RKO (cell line): ENCODE results near the gene LPCAT1.
"Not testable (repeated sequence)": the region's sequence is repeated elsewhere in the genome, so short reads cannot be mapped to it uniquely, and the experiment has no call there.

Experiments
- DNase-seq: peaks from one replicate; pipeline ENCODE4 v3.0.0-alpha.2; 2016; ENCODE audit warnings: low spot score

The LPCAT1 gene

DNA sequence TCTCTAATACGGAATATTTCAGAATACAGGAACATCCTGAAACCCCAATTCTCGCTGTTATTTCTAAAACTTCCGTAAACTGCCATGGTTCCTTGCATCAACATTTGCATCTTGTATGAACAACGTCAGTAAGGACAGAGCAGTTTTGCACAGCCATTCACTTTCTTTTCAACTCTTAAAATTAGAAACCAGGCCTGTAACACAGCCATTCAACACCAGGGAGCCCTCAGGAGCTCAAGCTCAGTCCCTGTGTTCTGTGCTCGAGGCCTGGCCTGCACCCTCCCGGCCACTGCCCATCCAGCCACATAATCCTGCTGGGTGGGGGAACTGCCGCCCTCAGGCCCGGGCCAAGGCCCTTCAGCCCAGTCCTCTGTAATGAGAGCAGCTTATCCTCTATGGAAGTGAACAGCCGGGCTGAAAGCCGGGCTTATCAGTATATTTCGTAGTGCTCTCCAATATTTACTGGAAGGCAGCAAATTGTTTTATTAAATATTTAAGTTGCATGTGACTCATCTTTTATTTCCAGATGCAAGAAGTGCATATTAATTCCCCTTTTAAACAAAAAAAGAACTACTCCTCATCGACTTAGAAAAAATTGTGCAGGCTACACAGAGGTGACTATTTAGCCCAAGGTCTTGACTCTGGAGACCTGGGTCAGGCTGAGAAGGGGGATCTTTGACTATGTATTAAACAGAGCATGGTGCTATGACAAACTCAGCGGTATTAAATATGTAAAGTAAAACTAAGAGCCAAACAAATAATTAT is 45.3 kb downstream of the LPCAT1 start:
- no peak for DNase-seq

DNA sequence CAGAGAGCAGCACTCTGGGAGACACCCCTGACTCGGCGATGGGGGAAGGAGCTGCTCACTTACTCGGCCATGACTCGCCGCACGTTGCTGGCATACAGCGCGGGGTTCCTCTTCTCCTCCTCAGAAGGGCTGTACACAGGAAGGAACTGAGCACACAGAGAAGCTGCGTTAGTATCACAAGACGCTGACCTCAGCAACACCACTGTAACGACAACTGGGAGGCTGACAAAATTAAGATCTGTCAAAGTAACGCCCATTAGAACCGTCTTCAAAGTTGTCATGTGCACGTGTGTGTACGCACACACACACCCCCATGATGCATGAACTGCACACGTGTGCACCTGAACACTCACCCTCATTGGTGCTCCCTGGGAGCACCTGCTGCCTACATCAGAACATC is 46.4 kb downstream of the LPCAT1 start:
- no peak for DNase-seq

- no peak for DNase-seq
Observed at GRCh38 chr5:1476967-1477310, 46.8 kb downstream of the LPCAT1 start.

DNA sequence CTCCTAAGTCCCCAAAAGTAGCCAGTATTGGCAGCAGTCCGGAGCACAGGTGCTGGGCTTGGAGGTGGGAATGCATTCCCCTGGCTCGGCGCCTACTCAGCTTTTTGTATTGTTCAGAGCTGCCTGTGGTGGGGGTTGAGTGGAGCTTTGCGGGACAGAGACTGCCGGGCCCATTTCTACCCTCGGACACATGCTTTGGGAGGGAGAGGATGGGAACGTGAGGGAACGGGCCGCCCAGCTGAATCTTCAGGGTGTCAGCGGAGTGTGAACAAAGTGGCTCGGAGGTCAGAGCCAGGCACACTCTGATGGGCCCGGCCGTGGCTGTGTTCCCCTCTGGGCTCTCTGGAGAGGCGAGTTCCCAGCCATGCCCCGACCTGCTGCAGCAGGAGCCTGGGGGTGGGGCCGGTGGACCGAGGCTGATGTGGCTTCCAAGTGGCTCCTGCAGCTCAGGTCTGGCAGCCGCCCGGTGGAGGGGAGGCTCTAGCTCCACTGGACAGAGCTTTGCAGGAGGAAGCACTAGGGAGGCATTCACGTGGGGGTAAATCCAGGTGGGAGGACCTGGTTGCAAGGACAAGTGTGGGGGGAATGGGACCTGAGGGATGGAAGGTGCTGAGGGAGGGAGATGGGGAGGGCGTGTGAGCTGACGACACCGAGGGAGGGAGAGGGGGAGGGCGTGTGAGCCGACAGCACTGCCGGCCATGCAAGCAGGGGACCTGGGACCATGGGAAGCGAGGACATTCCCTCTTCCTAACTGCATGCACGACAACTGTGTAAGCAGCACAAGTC is 47.4 kb downstream of the LPCAT1 start:
- no peak for DNase-seq

- not testable (repeated sequence) for DNase-seq
Observed at GRCh38 chr5:1475544-1475900, 48.2 kb downstream of the LPCAT1 start.

DNA sequence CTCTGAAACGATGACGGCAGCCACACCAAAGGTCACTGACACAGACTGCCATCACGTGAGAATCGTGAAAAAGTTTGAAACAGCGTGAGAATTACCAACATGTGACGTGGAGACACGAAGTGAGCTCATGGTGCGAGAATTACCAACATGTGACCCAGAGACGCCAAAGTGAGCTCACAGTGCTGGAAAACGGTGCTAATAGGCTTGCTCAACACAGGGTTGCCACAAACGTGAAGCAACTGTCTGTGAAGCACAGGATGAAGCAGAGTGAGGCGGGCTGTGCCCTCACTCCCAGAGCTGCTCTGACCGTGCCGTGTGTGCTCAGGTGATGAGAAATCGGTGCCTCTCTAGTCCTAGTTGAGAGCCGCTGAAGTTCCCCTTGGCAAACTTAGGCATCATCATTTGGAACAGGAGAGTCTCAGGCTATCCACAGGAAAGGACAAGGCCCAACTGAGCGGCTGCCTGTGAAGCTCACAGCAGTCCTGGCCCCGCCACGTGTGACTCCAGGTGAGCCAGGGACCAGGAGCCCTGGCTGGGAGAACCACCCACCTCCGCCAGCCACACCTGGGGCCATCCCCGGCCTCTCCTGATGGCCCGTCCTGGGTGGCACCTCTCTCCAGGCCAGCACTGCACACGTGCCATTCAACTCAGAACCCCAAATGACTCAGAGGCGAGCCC is 48.8 kb downstream of the LPCAT1 start:
- no peak for DNase-seq

DNA sequence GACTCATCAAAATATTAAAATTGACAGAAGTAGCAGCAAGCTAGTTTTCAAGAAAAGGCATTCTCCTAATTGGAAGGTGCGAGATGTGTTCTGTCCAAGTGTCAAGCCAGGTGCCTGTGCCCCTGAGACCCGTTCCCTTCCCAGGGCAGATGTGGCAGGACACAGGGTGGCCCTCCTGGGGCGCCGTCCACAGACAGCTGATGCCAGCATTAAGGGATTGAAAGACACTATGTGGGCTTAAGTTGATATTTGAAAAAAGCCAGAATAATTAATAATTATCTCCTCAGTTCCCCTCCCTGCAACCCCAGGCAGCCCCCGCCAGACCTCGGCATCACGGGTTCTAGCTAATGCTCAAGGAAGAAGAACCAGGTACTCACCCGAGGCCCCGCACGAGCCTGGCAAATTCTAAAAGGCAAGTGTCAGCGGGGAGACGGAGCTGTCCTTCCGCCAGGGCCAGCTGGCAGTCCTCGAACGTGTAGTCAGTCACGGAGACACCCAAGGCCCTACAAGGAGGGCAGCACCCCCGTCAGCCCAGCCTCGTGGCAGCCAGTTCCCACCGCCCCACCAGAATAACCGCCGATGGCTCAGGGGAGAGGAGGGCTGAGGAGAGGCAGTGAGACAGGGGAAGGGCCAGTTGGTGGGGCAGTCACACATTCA is 49.4 kb downstream of the LPCAT1 start:
- no peak for DNase-seq

DNA sequence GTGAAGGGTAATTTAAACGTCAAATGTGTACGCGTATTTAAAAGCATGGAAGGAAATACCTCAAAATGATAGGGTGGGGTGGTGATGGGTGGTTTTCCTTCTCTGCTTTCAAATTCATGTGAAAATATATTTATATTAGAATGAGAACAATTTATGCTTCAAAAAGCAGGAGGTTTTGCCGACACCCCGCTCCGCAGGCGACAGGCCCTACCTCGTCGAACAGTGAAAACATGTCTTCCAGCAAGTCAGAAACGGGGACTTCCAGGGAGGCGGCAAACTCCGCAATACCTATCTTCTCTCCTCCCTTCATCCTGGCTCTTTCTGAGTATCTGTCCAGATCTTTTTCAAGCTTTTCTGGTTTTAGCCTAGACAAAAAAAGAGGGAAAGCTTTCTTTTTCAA is 50.0 kb downstream of the LPCAT1 start:
- DNase-seq, result no peak

- DNase-seq, result no peak
Observed at GRCh38 chr5:1472964-1473628, 50.7 kb downstream of the LPCAT1 start.

GRCh38 chr5:1471997-1472963 is 51.5 kb downstream of the LPCAT1 start:
- DNase-seq, result no peak

DNA sequence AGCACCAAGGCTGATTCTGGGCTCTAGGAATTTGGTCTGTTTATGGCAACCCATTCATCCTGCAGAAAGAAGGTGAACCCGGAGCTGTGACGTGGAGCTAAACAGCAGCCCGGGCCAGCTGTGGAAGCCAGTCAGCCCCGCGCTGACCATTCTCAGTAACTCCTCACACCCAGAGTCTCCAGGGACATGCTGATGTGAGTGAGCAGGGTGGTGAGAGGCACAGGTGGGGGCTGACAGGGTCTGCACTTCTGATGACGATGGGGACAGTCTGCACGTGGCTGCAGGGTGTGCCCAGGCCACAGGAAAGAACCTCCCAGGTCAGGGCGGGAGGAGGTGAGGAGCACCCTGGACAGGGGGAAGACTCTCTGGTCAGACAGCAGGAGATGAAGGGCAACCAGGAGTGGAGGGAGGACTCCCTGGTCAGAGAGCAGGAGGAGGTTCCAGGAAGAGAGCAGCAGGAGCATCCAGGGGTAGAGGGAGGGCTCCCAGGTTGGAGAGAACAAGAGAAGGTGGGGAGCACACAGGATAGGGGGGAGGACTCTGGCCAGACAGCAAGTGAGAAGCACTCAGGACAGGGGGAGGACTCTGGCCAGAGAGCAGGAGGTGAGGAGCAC is 52.4 kb downstream of the LPCAT1 start:
- DNase-seq, result no peak

GRCh38 chr5:1470762-1471211 is 53.0 kb downstream of the LPCAT1 start:
- DNase-seq, result no peak

DNA sequence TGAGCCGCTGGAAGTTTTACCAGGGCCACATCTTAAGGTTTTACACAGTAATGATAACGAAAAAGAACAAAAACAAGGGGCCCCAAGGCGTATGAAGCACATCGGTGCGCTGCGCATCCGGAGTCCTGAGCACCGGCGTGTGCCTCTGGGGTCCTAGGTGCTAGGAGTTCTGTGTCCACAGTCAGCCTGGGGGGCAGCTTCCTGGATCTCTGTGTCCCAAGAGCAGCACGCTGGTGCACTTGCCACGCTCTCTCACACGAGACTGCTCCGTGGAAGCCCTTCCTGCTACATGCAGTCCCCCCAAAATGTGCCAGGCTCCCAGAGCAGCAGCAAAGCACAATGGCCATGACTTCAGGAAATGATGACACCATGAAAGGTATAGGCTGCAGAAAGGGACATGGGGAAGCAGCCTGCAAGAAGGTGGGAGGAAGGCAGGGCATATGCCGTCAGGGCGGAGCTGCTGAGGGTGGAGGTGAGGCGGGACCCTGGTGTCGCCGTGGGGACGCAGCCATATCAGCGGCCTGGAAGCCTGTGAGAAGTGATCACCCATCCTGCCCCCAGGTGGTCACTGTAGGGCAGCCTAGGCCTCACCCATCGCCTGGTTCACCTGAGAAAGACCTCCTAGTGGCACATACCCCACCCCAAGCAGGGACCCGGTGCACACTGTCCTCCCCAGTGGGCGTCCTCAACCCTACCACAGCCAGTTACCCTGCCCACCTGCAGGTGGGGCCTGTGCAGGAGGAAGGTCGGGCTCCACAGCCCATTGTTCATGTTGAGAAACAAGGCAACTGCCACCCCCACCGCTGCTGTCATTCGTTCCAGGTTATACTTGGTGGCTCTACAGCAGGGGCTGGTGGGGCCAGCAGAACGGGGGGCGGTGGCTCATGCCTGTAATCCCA is 54.9 kb downstream of the LPCAT1 start:
- DNase-seq, result no peak

DNA sequence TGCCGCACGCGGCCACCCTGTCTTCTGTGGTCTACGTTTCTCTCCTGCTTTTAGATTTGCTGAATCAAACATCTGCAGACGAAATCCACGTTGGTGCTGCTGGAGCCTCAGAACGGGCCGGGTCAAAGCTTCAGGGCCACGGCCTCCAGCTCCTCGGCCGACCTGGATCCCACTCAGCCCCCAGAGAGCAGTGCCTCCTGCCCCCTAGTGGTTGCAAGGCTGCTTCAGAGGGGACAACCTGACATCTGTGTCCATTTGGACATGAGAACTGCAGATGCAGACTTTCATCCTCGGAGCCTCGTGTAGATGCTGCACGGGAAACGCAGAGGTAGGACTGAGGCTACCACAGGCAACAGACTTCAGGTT is 55.5 kb downstream of the LPCAT1 start:
- no peak for DNase-seq

- no peak for DNase-seq
Observed at GRCh38 chr5:1467341-1468246, 56.2 kb downstream of the LPCAT1 start.

DNA sequence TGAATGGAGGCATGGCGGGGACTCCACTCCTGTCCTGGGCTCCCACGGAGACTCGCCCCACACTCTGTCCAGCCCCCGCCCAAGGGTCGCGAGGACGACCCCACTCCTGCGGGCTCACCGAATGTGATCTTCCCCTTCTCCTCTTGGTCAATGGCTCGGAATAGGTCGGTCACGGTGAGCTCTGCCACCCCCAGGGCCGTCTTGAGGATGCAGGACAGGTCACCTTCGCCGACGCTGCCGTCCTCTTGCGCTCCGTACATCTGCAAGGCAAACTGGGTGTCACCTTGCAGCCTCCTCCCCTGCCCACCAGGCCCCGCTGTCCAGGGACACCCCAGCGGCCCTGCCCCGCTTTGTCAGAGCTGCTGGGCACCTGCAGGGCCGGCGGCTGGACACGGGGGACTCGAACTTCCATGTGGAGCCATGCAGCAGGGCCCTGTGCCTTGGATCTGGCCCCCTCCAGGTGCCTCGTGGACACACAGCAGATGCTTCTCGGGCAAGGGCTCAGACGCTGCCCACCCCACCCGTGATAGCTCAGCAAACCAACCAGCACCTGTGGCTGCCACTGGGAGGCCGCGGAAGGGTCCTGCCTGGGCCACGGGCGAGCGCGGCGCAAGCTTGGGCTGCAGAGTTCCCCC is 57.0 kb downstream of the LPCAT1 start:
- no peak for DNase-seq

- DNase-seq, result no peak
Observed at GRCh38 chr5:1465966-1466471, 57.7 kb downstream of the LPCAT1 start.

DNA sequence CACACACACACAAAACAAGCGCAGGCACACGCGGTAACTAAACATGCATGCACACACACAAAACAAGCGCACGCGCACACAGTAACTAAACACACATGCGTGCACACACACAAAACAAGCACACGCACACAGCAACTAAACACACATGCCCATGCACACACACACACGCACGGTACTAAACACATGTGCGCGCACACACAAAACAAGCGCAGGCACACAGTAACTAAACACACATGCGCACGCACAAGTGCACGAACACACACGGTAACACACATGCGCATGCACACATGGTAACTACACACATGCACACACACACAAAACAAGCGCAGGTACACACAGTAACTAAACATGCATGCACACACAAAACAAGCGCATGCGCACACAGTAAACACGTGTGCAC is 58.6 kb downstream of the LPCAT1 start:
- no peak for DNase-seq
